DMS79 (cell line): ENCODE results near the gene UNKL.

Source experiments
- DNase-seq: peaks from one replicate; lab custom pipeline; 2025; lab: John Stamatoyannopoulos, UW

UNKL gene

DNA sequence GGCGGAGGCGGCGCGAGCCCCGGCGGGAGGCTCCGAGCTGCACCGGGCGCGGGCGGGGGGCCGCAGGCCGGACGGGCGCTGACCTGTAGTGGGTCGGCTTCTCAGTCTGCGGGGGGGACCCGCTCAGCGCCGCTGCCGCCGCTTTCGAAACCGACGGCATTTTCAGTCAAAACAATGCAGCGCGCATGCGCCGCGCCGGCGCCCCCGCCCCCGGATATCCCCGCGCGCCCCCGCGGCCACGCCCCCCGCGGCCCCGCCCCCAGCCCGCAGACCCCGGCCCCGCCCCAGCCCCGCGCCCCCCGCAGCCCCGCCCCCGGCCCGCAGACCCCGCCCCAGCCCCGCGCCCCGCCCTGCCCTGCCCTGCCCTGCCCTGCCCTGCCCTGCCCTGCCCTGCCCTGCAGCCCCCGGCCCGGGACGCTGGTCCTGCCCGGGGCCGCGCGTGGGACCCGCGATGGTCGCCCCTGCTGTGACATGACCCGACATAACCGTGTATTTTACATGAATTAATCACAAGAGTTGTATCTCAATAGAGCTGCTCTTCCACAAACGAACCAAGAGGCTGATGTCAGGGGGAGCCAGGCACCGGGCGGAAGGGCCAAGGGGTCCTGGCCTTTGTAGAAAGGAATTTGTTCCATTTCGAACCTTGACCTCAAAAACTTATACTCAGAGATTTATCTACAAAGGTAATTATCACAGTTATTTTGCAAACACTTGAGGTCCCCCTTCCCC, at the start of gene UNKL:
UNKL (minus strand) TSS at position 173 of the 729 bp plus-strand sequence; CDS start at position 160, 13 bp downstream.
- no peak for DNase-seq

- DNase-seq = no peak
Measured at GRCh38 chr16:1461146-1461545, 46.6 kb upstream of the UNKL start.

DNA sequence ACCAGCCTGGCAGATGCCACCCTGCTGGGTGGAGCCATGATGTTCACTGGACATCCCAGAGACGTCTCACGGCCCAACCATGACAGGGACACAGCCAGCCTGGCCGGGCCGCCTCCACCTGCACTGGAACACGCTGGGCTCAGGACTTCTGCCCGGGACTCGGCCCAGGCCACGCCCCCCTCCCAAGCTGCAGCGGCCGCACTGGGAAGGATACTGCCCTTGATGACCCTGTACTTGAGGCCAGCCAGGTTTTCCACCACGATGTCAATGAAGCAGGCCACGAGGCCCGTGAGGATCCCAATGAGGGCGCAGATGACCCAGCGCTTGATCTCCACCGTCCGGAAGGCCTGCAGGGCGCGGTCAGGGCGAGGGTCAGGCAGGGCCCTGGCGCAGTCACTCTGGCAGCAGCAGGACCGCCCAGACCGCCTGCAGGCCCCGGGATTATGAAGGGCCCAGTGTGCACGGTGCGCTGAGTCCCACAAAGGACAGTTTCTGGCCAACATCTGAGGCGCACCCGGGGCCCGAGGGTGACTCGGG, 46.2 kb upstream of the UNKL start:
- DNase-seq = no peak

DNA sequence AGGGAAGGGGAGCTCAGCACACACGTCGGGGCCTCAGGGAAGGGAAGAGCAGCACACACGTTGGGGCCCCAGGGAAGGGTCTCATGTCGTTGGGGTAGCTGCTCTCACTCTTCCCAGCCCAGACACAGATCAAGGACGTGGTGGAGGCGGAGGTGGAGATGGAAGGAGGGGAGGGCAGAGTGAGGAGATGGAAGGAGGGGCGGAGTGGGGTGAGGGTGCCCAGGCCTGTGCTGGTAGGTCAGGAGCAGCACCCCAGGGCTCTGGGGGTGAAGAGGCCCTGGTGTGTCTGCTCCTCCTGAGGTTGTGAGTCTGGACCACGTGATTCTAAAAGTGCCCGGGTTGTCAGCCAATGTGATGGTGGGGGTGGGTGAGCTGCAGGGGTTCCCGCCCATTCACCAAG, 45.5 kb upstream of the UNKL start:
- no peak for DNase-seq

DNA sequence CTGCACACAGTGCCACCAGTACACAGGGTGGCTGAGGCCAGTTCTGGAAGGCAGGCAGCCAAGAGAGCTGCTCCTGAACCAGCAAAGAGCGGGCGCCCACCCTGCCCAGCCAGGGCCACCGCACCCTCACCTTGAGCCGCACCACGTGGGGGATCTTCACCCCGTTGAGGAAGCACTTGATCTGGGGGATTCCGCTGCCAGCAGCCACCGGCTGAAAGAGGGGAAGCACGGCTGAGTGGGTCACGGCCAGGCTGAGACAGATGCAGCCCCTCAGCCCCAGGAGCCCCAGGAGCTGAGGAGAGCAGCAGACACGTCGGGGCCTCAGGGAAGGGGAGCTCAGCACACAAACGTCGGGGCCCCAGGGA, 44.5 kb upstream of the UNKL start:
- DNase-seq = no peak

DNA sequence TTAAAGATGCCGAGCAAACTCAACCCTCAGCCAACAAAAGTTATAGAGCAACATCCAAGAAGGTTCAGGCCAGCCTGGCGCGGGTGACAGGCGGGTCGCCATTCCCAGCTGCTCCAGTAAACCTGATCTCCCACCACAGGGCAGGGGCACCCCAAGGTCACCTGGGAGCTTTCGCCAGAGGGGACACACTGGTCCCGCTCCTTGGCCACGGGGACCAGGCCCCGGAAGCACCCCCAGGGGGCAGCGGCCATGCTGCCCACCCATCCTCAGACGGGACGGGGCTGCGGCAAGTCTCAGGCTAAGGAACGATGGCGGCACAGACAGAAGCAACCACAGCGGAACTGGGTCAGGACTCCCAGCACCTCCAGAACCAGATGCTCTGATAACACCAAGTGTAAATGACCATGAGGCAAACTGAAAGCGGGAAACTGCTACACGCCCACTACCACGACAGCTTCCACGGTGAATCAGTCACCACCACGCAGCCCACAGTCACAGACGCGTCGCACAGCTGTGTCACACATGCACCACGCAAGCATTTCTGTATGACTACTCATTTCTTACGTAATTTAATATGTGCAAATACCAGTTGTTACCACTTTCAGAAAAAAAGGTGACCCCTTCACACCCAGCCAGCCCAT, 44.0 kb upstream of the UNKL start:
- no peak for DNase-seq

GRCh38 chr16:1457489-1458245, 43.2 kb upstream of the UNKL start:
- DNase-seq = no peak

DNA sequence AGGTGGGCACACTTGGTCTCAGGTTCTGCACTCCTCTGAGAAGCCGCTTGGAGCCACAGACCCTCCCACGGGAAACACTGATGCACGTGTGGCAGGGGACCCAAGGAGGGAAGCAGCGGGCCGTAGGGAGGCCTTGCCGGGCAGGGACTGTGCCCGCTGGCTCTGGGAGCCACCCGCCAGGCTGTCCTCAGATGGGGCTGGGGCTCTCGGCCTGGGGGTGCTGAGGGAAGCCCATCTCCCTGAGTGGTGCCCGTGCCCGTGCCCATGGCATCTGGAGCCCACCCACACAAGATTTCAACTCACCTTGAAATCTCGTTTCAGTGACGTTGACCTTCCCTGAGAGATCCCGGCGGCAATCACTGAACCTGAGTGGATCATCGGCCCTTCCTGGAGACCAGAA, 42.4 kb upstream of the UNKL start:
- DNase-seq = no peak

DNA sequence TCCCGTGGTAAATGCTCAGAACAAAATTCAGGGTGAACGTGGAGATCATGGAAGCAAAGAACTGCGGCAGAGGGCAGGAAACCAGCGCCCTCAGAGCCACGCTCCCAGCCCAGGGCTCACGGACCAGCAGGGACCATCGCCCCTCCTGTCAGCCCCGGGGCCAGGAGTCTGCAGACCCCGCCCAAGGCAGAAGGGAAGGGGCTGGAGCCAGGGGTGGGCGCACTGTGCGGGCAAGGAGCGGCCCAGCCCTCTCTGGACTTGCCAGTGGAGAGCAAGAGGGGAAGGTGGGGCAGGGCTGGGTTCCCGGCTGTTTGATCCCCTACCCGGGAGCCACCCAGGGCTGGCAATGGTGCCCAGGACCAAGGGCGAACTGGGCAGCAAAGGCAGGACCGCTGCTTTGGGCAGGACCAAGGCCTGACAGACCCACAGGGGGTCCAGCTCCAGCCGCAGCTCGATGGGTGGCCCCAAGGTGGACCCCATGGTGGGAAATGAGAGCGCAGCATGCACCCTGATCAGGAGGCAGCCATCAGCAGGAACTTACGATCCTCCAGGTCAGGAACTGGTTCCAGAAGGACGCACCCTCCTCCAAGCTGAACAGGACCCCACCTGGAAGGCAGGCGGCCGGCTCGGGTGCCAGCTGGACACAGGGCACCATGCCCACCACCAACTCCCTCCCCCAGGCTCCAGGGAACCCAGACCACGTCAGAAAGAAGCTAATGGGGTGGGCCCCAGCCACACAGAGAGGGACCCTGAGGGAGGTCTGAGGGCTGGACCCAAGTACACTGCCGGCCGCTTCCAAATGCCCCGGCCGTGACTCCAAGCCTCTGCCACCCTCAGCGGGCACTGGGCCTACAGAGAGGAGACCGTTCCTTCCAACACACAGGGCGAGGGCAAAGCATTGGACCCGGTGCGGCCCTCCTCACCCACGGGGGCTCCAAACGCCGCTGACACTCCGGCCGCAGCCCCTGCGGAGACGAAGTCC, 41.0 kb upstream of the UNKL start:
- no peak for DNase-seq

- DNase-seq = no peak
Measured at GRCh38 chr16:1454561-1454960, 40.1 kb upstream of the UNKL start.

GRCh38 chr16:1453316-1453715, 38.8 kb upstream of the UNKL start:
- no peak for DNase-seq

DNA sequence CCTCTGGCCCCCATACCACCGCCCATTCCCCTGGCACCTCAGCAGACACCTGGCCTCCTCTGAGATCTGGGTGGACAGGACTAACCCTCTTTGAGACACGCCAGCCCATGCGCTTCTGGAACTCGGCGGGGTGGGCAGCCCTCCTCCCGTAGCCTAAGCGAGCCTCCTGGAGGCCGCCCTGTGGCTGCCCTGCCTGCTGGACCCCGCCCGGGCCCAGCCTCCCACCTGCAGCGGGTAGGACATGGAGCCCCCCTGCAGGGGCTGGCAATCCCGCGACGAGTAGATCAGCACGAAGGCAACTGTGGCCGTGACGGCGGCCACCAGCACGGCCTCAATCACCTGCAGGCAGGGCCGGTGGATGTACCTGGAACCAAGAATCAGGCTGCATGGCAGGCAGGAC, 38.0 kb upstream of the UNKL start:
- DNase-seq = no peak

DNA sequence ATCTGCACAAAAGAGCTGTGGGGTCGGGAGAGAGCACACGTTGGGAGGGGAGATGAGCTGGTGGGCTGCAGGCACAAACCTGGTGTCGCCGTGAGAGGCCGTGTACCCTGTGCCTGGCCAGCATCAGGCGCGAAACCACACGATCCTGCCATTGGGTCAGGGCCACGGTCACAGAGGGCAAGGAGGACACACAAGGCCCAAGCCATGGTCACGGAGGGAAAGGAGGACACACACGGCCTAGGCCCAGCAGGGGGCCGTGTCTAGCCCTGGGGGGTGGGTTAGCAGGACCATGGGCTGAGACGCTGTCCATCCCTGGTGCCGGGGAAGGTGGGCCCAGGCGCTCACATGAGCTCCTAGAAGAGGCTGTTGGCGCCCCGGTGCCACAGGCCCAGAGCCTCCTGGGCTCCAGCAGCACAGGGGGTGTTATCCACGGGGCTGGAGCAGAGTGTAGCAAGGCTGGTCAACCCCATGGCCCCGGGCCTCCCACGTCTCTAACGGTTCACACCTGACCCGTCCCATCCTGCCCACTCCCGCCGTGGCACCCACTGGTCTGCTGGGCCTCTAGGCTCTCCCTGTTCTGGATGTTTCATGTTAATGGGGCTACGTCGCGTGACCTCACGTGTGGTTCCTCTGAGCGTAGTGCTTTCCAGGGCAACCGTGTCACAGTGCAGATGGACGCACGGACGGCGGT, 37.3 kb upstream of the UNKL start:
- no peak for DNase-seq

- no peak for DNase-seq
Measured at GRCh38 chr16:1450841-1451240, 36.3 kb upstream of the UNKL start.

DNA sequence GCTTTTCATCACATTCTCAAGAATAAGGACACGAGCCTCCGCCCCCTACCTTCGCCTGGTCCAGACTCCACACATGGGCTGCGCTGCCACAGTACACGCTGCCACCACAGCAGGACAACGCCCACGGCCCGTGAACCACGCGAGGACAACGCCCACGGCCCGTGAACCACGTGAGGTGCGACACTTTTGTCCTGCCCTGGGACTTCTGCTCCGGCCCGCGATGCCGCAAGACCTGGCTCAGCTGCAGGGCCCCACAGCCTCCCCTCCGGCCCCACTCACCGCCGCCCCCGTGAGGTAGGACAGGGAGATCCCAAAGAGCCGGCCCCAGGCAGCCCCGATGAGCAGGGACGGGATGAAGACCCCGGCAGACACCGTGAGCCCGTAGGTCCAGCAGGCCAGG, 35.7 kb upstream of the UNKL start:
- DNase-seq = no peak

GRCh38 chr16:1449201-1449788, 34.8 kb upstream of the UNKL start:
- no peak for DNase-seq

DNA sequence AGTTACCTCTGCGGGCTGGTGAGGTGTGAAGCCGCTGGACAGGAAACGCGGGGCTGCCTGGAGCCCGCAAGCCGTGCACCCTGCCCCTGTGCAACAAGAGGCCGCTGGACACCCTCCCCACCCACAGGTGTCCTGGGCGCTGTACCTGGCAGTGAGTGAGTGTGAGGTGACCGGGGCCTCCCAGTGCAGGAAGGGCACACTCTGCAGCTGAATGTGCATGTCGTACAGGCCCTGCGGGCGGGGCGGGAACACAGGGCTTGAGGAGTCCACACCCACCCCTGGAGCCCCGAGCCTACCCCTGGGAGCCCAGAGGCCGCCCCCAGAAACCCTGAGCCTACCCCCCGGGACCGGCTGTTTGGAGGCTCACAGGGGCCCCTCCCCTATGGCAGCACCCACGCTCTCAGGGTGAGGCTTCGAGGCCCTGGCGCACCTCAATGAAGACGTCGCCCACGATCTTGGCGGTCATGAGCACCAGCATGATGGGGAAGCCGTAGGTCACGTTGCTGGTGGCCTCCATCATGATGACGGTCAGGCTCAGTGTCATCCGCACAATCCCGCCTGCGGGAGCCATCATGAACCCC, 34.1 kb upstream of the UNKL start:
- DNase-seq = no peak

DNA sequence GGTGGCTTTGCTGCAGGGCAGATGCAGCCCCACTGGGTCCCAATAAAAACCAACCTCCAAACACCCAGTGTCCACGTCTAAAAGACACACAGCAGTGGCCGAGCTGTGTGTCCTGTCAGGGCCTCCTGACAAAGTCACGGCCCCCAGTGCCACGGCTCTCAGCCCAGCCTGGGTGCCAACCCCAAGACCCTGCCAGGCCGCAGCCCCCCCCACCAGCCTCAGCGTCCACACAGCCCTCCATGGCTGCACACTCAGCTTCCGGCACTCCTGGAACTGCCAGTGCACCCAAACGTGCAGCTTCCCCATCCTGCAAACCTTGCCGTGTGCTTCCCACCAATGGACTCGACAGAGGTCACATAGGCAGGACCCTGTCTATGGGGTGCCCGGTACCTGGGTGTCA, 33.5 kb upstream of the UNKL start:
- DNase-seq = no peak

GRCh38 chr16:1446296-1447080, 32.0 kb upstream of the UNKL start:
- DNase-seq = no peak
